GM12891 (cell line): Measurements from ENCODE around the gene GRIFIN. TPM values are rescaled to one million over a fixed set of nuclear protein-coding genes. Genes with fewer than 3 reads are reported as not detected.
A peak's percentile ranks its signal among the peaks of the same experiment; 100 is the strongest.

ENCODE experiments used
- DNase-seq: peaks from one replicate; pipeline ENCODE4 v3.0.0; 2011; ENCODE audit warnings: low spot score; ENCODE audit not compliant: insufficient read length
- FAIRE-seq: peaks from 2 replicates; lab custom pipeline; 2011; peaks lifted over from hg19 to GRCh38; lab: Jason Lieb, UNC
- PAX5 ChIP-seq: IDR thresholded peaks from 2 replicates; pipeline ENCODE4 v1.6.1; 2011; ENCODE audit warnings: low read length, moderate library complexity, mild to moderate bottlenecking; ENCODE audit not compliant: insufficient read depth, severe bottlenecking
- POLR2A ChIP-seq: IDR thresholded peaks from 2 replicates; pipeline ENCODE4 v1.6.1; 2011; ENCODE audit warnings: low read depth, low read length, control low read depth
- POLR2AphosphoS5 ChIP-seq: IDR thresholded peaks from 2 replicates; pipeline ENCODE4 v1.6.1; 2011; ENCODE audit warnings: low read depth, low read length, control low read depth
- POU2F2 ChIP-seq: IDR thresholded peaks from 2 replicates; pipeline ENCODE4 v1.6.1; 2011; ENCODE audit warnings: low read depth, mild to moderate bottlenecking, control low read depth, low read length, moderate library complexity
- SPI1 ChIP-seq: IDR thresholded peaks from 2 replicates; pipeline ENCODE4 v1.6.1; 2011; ENCODE audit warnings: low read depth, low read length, control low read depth
- TAF1 ChIP-seq: IDR thresholded peaks from 2 replicates; pipeline ENCODE4 v1.6.1; 2011; ENCODE audit warnings: low read depth, low read length, control low read depth
- polyA plus RNA-seq: library from polyadenylated mRNA; unstranded; fragments of >200 nt; gene quantifications from one replicate; pipeline ENCODE4 v1.2.1, GENCODE V29; 2012; ENCODE audit warnings: low read depth, missing spikeins, inconsistent platforms; ENCODE audit not compliant: missing spikeins

Gene GRIFIN
- not detected for polyA plus RNA-seq

- DNase-seq (no peak), FAIRE-seq (no peak)
- TF ChIP-seq POLR2AphosphoS5 (no peak), PAX5 (no peak), SPI1 (no peak), TAF1 (no peak), POU2F2 (no peak), POLR2A (no peak)
Measured at GRCh38 chr7:2476298-2476697, at the start of gene GRIFIN. Gene GRIFIN, minus strand, starts transcription at chr7:2476398. Its CDS starts 15 bp downstream, at chr7:2476383.

GRCh38 chr7:2524808-2525657 is 48.8 kb upstream of the GRIFIN start:
- TF ChIP-seq POLR2A (no peak), POLR2AphosphoS5 (no peak), POU2F2 (no peak)
- FAIRE-seq = no peak

GRCh38 chr7:2523941-2524807 is 48.0 kb upstream of the GRIFIN start:
- DNase-seq (no peak), FAIRE-seq (no peak)
- no peak for TF ChIP-seq POLR2A
- TF ChIP-seq POLR2AphosphoS5 = no peak
- TF ChIP-seq TAF1 = no peak
- TF ChIP-seq SPI1 = no peak
- no peak for TF ChIP-seq POU2F2
- TF ChIP-seq PAX5 = no peak

More at GRCh38 chr7:2524808-2525657, 48.8 kb upstream of the GRIFIN start:
- no peak for DNase-seq

GRCh38 chr7:2523461-2523936 is 47.3 kb upstream of the GRIFIN start:
- FAIRE-seq (no peak), DNase-seq (no peak)
- TF ChIP-seq PAX5 (no peak), POU2F2 (no peak), SPI1 (no peak), POLR2A (no peak), POLR2AphosphoS5 (no peak), TAF1 (no peak)

- FAIRE-seq (no peak), DNase-seq (no peak)
- TF ChIP-seq POLR2A (no peak), TAF1 (no peak), SPI1 (no peak), PAX5 (no peak)
Measured at GRCh38 chr7:2522780-2523433, 46.7 kb upstream of the GRIFIN start.

- DNase-seq (no peak), FAIRE-seq (peak; percentile 78)
- no peak for TF ChIP-seq POU2F2
- TF ChIP-seq POLR2A = no peak
- TF ChIP-seq TAF1 = no peak
- TF ChIP-seq SPI1 = no peak
- no peak for TF ChIP-seq POLR2AphosphoS5
- no peak for TF ChIP-seq PAX5
Measured at GRCh38 chr7:2521952-2522591, 45.9 kb upstream of the GRIFIN start.

- TF ChIP-seq POU2F2 = no peak
- TF ChIP-seq POLR2A = no peak
- no peak for TF ChIP-seq POLR2AphosphoS5
- TF ChIP-seq TAF1 = no peak
- no peak for TF ChIP-seq SPI1
- TF ChIP-seq PAX5 = no peak
- DNase-seq (no peak), FAIRE-seq (no peak)
Measured at GRCh38 chr7:2521341-2521745, 45.1 kb upstream of the GRIFIN start.

- no peak for TF ChIP-seq POU2F2
- no peak for TF ChIP-seq SPI1
- DNase-seq = no peak
- FAIRE-seq = no peak
Measured at GRCh38 chr7:2520761-2521290, 44.6 kb upstream of the GRIFIN start.
